PC-3 (cell line): ENCODE data around the gene RAD23A.
"Not testable (repeated sequence)": the region's sequence is repeated elsewhere in the genome, so short reads cannot be mapped to it uniquely, and the experiment has no call there.

Experiments used
- CTCF ChIP-seq: fragments of 300-600 bp; sonication (generic); conservative IDR thresholded peaks from 2 replicates; pipeline ENCODE4 v1.5.1; 2017; ENCODE audit warnings: antibody characterized with exemption, low read depth, mild to moderate bottlenecking, low read length
- EZH2 ChIP-seq: fragments of 300-600 bp; sonication (generic); IDR thresholded peaks from one replicate; pipeline ENCODE4 v1.6.1; 2017; ENCODE audit warnings: antibody characterized with exemption, mild to moderate bottlenecking, low read length; ENCODE audit not compliant: unreplicated experiment
- EZH2phosphoT487 ChIP-seq: fragments of 300-600 bp; sonication (generic); IDR thresholded peaks from 2 replicates; pipeline ENCODE4 v1.6.1; 2018; ENCODE audit warnings: mild to moderate bottlenecking, antibody characterized with exemption, low read length, borderline replicate concordance

GRCh38 chr19:12955575-12955974 is 9.9 kb downstream of the RAD23A start:
- not testable (repeated sequence) for TF ChIP-seq EZH2phosphoT487, CTCF, EZH2
